Ammon's horn (tissue), 1 donor: Measurements from ENCODE around the gene TAGLN.
A peak's percentile ranks its signal among the peaks of the same experiment; 100 is the strongest.

Source experiments
- DNase-seq: peaks from one replicate; pipeline ENCODE4 v3.0.0-alpha.2; 2016; ENCODE audit warnings: low spot score

The TAGLN gene

GRCh38 chr11:117230999-117231841 is 32.0 kb downstream of the TAGLN start:
- DNase-seq: no peak

- no peak for DNase-seq
Measured at GRCh38 chr11:117231842-117232091, 32.6 kb downstream of the TAGLN start, which contains the start of gene PCSK7. Gene PCSK7 (minus strand): TSS chr11:117232073. CDS start chr11:117229844, 2,229 bp downstream.

GRCh38 chr11:117232092-117232878 is 33.1 kb downstream of the TAGLN start, which contains the start of gene RNF214:
Gene RNF214 (plus strand): TSS chr11:117232671. CDS start chr11:117234273, 1,602 bp downstream.
- peak; percentile 80 for DNase-seq

- no peak for DNase-seq
Measured at GRCh38 chr11:117232911-117233409, 33.8 kb downstream of the TAGLN start.

GRCh38 chr11:117238221-117238620 is 39.1 kb downstream of the TAGLN start:
- no peak for DNase-seq

- no peak for DNase-seq
Measured at GRCh38 chr11:117239295-117239694, 40.1 kb downstream of the TAGLN start.

- no peak for DNase-seq
Measured at GRCh38 chr11:117248341-117248740, 49.2 kb downstream of the TAGLN start.

- no peak for DNase-seq
Measured at GRCh38 chr11:117249571-117249970, 50.4 kb downstream of the TAGLN start.

GRCh38 chr11:117251506-117251905 is 52.3 kb downstream of the TAGLN start:
- DNase-seq: no peak

GRCh38 chr11:117255966-117256365 is 56.8 kb downstream of the TAGLN start:
- no peak for DNase-seq

- no peak for DNase-seq
Measured at GRCh38 chr11:117256573-117256972, 57.4 kb downstream of the TAGLN start.
